HUDEP-2 (cell line): ENCODE data around the gene LGALS8.

Experiments used
- DNase-seq, 76 experiments: peaks; one replicate each; lab custom pipeline; 2025; ENCODE audit not compliant: unreplicated experiment in 76 of 76; lab: John Stamatoyannopoulos, UW

LGALS8 gene

GRCh38 chr1:236508593-236509027 lies 15.2 kb upstream of the LGALS8 start:
- no peak for DNase-seq

DNA sequence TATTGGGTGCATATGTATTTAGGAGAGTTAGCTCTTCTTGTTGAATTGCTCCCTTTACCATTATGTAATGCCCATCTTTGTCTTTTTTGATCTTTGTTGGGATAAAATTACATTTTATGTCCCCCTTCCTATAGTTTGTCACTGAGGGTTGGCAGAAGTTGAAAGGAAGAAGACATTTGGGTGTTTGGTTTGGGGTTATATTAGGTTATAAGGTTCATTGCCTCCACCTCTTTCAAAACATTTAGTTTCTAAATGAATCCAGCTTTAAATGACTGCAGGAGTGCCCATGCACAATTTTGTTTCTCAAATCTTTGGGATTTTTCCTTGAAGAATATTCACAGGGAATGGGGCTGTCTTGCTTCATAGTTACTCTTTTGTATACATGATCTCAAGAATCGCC lies 14.6 kb upstream of the LGALS8 start:
- no peak for DNase-seq

DNA sequence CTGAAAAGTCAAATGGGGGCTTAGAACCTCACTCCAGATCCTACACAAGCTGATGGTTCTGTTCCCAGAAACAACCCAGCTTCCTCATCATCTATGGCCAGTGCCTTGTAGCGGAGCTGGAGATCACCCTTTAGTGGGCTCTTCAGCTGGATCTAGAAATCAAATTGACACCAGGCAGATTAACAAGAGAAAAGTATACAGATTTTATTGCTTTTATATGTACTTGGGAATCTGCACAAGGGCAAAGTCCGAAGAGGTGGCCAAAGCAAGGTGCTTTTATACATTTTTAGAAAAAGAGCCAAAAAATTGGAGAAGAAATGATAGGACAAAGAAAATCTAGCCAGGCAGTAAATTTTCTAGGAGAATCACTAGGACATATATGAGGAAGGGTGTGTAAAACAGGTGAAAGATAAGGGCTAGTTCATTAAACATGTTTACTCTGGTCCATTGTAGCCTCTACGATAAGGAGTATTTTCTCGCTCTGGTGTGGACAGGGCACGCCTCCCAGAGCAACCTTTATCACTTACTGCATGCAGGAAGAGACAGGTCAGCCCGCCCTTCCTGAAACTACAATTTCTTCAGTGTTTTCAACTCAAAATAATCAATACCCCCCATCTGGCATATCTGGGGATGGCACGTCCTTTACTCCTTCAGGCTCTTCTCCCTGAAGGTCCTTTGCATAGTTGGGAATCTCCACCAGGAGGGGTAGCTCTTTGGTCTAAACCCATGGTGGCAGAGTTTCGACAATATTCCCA lies 14.0 kb upstream of the LGALS8 start:
- DNase-seq: peak in 3 of 76 experiments; percentile 3 to 17 (median 13)

GRCh38 chr1:236511735-236512418 lies 11.9 kb upstream of the LGALS8 start:
- DNase-seq: no peak

- no peak for DNase-seq
Observed at GRCh38 chr1:236514703-236515442, 8.9 kb upstream of the LGALS8 start.

DNA sequence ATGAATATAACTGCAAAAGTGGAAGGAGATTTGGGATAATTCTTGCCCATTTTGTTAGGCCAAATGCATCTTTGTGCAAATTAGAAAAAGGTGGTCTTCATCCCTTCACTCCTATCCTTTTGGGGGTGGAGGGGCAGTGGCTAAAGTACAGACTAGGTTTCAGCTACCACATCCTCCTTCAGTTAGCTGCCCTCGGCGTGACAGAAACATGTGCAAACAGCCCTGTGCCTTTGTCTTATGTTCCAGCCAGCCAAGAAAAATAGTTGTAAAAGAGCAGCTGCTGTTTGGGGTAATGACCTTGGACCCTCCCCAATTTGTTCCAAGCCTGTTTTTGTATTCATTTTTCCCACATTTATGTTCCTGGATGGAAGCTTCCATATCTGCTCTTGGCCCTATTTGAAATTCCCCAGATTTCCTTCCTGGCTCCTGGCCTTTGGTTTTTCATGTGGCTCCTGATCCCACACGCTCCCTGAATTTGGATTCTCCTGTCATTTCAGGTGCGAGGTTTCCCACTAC lies 8.3 kb upstream of the LGALS8 start:
- DNase-seq: no peak

DNA sequence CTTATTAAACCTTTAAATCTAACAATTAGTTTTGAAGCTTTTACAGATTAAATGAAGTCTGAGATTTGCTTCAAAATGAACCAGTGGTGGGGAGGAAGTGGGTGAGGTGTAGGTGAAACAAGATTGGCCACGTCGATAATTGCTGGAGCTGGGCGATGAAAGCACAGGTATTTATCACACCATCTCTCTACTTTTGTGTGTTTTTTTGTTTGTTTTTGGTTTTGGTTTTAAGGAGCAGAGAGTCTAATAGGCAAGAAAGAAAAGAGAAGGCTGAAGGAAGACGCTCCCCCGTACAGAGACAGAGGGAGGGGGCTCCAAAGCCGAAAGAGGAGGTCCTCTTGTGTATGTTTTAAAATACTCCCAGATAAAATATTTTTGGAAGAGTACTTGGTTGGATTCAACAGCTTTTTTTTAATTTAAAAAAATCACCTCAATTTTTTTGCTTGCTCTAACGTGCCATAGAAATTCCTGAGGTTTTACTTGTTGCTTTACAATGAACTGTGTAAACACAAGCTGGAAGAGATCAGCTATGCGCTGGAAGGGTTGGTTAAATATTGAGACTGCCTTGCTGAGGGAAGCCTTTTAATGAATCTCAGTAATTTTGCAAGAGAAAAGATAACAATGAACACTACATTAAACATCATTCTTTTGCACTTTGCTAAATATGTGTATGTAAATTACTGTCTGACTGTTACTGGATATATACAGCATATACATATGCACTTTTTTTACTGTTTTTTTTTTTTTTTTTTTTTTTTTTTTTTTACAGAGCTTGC lies 6.7 kb upstream of the LGALS8 start:
- no peak for DNase-seq

DNA sequence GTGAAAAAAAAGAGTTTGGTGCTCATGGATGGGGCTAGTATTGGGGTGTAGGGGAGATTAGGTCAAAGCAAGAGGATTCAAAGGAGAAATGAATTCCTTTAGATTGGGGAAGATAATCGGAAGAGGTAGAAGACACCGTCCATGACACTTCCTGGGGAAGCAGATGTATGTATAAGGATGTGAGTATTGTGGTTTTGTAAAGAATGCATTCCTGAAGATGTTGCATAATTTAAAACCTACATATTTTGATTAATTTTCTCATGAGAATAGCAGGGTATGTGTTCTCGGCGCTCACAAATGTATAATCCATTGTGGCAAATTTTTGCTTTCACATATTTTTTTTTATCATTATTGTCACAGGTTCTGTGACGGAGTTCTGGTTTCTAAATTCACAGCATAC lies 5.5 kb upstream of the LGALS8 start:
- DNase-seq: no peak

- DNase-seq: no peak
Observed at GRCh38 chr1:236520445-236521005, 3.3 kb upstream of the LGALS8 start.

- peak in 1 of 76 experiments; percentile 42 for DNase-seq
Observed at GRCh38 chr1:236522937-236523703, 662 bp upstream of the LGALS8 start.

- DNase-seq: peak in 60 of 76 experiments; percentile 4 to 67 (median 34)
Observed at GRCh38 chr1:236524142-236524894, 536 bp downstream of the LGALS8 start.

- no peak for DNase-seq
Observed at GRCh38 chr1:236524895-236525184, 1.1 kb downstream of the LGALS8 start.

DNA sequence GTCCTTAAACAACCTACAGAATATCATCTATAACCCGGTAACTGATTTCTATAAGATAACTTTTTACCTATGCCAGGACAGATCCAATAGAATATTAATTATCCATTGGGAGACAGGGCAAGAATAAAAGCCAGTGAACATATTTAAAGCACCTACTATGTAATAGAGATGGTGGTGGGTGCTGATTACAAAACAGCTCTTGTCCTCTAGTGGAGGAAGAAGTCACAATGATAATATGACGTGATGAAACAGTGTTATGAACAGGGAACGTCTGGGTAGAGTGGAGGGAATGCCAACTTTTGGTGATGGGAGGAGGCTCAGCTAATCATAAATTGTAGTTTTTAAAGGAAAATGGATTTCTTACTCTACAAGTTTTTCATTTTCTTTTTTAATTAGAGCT lies 2.3 kb downstream of the LGALS8 start:
- DNase-seq: no peak

- DNase-seq: no peak
Observed at GRCh38 chr1:236530286-236530685, 6.5 kb downstream of the LGALS8 start.

- no peak for DNase-seq
Observed at GRCh38 chr1:236530959-236531358, 7.2 kb downstream of the LGALS8 start.

DNA sequence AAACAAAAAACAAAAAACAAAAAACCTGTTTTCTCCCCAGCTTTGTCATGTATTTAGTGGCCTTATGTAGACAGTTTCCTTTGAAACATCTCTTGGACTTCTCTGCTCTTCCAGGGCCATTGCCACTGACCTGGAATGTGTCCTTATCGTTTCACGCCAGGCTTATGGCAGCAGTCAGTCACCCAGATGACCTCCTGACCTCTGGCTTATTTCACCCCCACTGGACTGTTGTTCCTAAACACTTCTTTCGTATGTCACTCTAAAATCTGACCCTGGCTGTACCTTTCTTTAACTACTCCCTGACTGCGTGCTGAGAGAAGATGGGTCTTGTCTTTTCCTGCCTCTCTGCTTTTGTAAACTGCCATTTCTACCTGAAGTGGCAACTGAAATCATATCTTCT lies 9.1 kb downstream of the LGALS8 start:
- no peak for DNase-seq

- no peak for DNase-seq
Observed at GRCh38 chr1:236534151-236534651, 10.4 kb downstream of the LGALS8 start.

GRCh38 chr1:236535190-236535589 lies 11.4 kb downstream of the LGALS8 start:
- no peak for DNase-seq

DNA sequence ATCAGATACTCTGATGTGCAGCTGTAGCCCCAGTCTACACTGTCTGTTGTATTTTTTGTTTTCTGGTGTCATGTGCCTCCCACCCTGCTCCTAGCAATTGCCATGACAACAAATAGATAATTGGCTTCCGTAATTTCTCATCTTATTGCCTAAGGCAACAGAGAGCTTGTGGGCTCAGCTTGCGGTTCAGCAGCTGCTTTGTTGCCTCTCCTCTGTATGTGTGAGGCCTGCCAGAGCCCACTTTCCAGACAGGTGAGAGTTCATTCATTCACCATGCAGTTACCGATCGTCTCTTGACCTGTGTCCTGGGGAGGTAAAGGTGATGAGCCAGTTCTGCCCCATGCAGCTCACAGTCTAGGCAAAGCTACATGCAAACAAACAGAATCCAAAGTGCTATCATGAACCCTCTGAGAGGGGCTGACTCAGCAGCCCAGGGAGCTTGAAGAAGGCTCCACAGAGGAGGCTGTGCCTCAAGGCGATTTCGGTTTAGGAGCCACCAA lies 11.9 kb downstream of the LGALS8 start:
- DNase-seq: no peak
